Measurements from ENCODE around the gene ZBTB46. TPM values are rescaled to one million over a fixed set of nuclear protein-coding genes. Genes with fewer than 3 reads are reported as not detected.
"Not testable (repeated sequence)": the region's sequence is repeated elsewhere in the genome, so short reads cannot be mapped to it uniquely, and the experiment has no call there.

Gene ZBTB46
- total RNA-seq, 5 donors from 2014 or later (not counting 1 experiment from before 2014, with no cell fraction given), result 0.20 to 0.95 (median 0.30) TPM

- H3K4me1 Mint-ChIP-seq, result peaks cover 22 to 44% (median 38%) of the 10 kb centered on the region in 3 donors
- CTCF ChIA-PET, result interaction anchor here in 1 of 2 donors (0.7 kb wide), 1 partner anchor 9 kb away, joined by 3 read pairs; no protein-coding TSS in a partner anchor
- ATAC-seq (replicated peaks in 1 of 4), result not testable (repeated sequence)
Measured at GRCh38 chr20:63722967-63723622, 108.0 kb downstream of the ZBTB46 start.

DNA sequence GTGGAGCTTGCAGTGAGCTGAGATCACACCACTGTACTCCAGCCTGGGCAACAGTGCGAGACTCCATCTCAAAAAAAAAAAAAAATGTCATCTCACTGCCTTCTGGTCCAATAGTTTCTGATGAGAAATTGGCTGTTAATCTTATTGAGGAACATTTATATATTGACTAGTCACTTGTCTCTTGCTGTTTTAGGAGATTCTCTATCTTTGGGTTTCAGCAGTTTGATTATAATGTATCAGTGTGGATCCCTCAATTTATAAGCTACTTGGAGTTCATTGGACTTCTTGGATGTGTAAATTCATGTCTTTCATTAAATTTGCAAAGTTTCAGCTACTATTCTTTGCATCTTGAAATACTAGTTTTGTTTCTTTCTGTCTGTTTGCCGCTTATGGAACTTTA is 112.1 kb downstream of the ZBTB46 start:
- Histone ChIP-seq H3K4me1 (ENCODE audit: control insufficient read depth in 1 of 2, extremely low read depth in 1 of 2, insufficient read depth in 2 of 2, low read length in 2 of 2) (peaks cover 3 to 19% of the 10 kb centered on the region in 2 experiments), H3K27ac (ENCODE audit: low read length) (no peak overlapping the region), H3K27me3 (replicated peaks in 1 of 2; ENCODE audit: control insufficient read depth in 2 of 2, extremely low read depth in 1 of 2, insufficient read depth in 2 of 2, low read length in 1 of 2) (no peaks in the 10 kb centered on the region), H3K9me3 (no peaks in the 10 kb centered on the region), H3K36me3 (ENCODE audit: control insufficient read depth in 2 of 2, extremely low read depth in 1 of 2, insufficient read depth in 1 of 2, low read length in 1 of 2) (peaks cover 11 to 43% of the 10 kb centered on the region in 2 donors), H3K4me3 (ENCODE audit: control insufficient read depth in 1 of 2, extremely low read depth in 1 of 2, low read length in 1 of 2) (no peak overlapping the region)
- ATAC-seq (replicated peaks in 1 of 4) (no peak), DNase-seq (no peak)
- Mint-ChIP-seq H3K9me3 (peaks cover 0 to 15% (median 8%) of the 10 kb centered on the region in 3 donors), H3K27ac (peak overlapping the region in 1 of 2 donors; percentile 72), H3K36me3 (peaks cover 57% of the 10 kb centered on the region), H3K4me1 (peaks cover 32 to 48% (median 44%) of the 10 kb centered on the region in 3 donors), H3K27me3 (no peaks in the 10 kb centered on the region), H3K4me3 (no peak overlapping the region)
- POLR2A ChIA-PET, result interaction anchor here in 1 of 2 donors (0.7 kb wide), 1 partner anchor 10 kb away, joined by 6 read pairs; no protein-coding TSS in a partner anchor
- 100% methylated on average over 1 of the region's 2 CpGs for WGBS (ENCODE audit: insufficient coverage)
- CTCF ChIA-PET, result interaction anchor here (0.6 to 0.7 kb wide), 2 partner anchors 10 to 66 kb away, joined by 3 to 6 read pairs; no protein-coding TSS in a partner anchor

More at GRCh38 chr20:63722967-63723622, 108.0 kb downstream of the ZBTB46 start:
- Mint-ChIP-seq H3K36me3 (peaks cover 36% of the 10 kb centered on the region), H3K9me3 (peaks cover 0 to 12% (median 11%) of the 10 kb centered on the region in 3 donors)
- Histone ChIP-seq H3K36me3 (ENCODE audit: control insufficient read depth in 2 of 2, extremely low read depth in 1 of 2, insufficient read depth in 1 of 2, low read length in 1 of 2) (peaks cover 0 to 27% of the 10 kb centered on the region in 2 donors), H3K4me1 (ENCODE audit: control insufficient read depth in 1 of 2, extremely low read depth in 1 of 2, insufficient read depth in 2 of 2, low read length in 2 of 2) (peaks cover 9 to 30% of the 10 kb centered on the region in 2 experiments)
- H3K9me3 ChIP-seq; H3K27me3 Mint-ChIP-seq; POLR2A ChIA-PET; H3K27me3 ChIP-seq (replicated peaks in 1 of 2; ENCODE audit: control insufficient read depth in 2 of 2, extremely low read depth in 1 of 2, insufficient read depth in 2 of 2, low read length in 1 of 2); H3K4me3 ChIP-seq (ENCODE audit: control insufficient read depth in 1 of 2, extremely low read depth in 1 of 2, low read length in 1 of 2); H3K27ac ChIP-seq (ENCODE audit: low read length); H3K4me3 Mint-ChIP-seq; H3K27ac Mint-ChIP-seq; DNase-seq: not testable (repeated sequence)
- WGBS (ENCODE audit: insufficient coverage), result 75% methylated on average over 2 of the region's 2 CpGs

GRCh38 chr20:63714858-63715257 is 116.2 kb downstream of the ZBTB46 start:
- POLR2A ChIA-PET, result interaction anchor here in 1 of 2 donors (0.7 kb wide), 1 partner anchor 83 kb away, joined by 3 read pairs; no protein-coding TSS in a partner anchor
- H3K36me3 Mint-ChIP-seq, result peaks cover 66% of the 10 kb centered on the region
- Histone ChIP-seq H3K27ac (ENCODE audit: low read length) (no peak overlapping the region), H3K27me3 (replicated peaks in 1 of 2; ENCODE audit: control insufficient read depth in 2 of 2, extremely low read depth in 1 of 2, insufficient read depth in 2 of 2, low read length in 1 of 2) (no peaks in the 10 kb centered on the region), H3K4me1 (ENCODE audit: control insufficient read depth in 1 of 2, extremely low read depth in 1 of 2, insufficient read depth in 2 of 2, low read length in 2 of 2) (peaks cover 6 to 20% of the 10 kb centered on the region in 2 experiments), H3K4me3 (ENCODE audit: control insufficient read depth in 1 of 2, extremely low read depth in 1 of 2, low read length in 1 of 2) (no peak overlapping the region), H3K9me3 (no peaks in the 10 kb centered on the region), H3K36me3 (ENCODE audit: control insufficient read depth in 2 of 2, extremely low read depth in 1 of 2, insufficient read depth in 1 of 2, low read length in 1 of 2) (peaks cover 17 to 52% of the 10 kb centered on the region in 2 donors)
- CTCF ChIA-PET, result no interaction called here
- WGBS (ENCODE audit: insufficient coverage), result no CpG with 5 or more reads among the region's 5 CpGs
- no peak overlapping the region for H3K27ac Mint-ChIP-seq
- DNase-seq (no peak), ATAC-seq (replicated peaks in 1 of 4) (no peak)
- no peaks in the 10 kb centered on the region for H3K27me3 Mint-ChIP-seq
- H3K4me1 Mint-ChIP-seq, result peaks cover 39 to 55% (median 53%) of the 10 kb centered on the region in 3 donors
- H3K9me3 Mint-ChIP-seq, result peaks cover 0 to 15% (median 8%) of the 10 kb centered on the region in 3 donors
- no peak overlapping the region for H3K4me3 Mint-ChIP-seq

DNA sequence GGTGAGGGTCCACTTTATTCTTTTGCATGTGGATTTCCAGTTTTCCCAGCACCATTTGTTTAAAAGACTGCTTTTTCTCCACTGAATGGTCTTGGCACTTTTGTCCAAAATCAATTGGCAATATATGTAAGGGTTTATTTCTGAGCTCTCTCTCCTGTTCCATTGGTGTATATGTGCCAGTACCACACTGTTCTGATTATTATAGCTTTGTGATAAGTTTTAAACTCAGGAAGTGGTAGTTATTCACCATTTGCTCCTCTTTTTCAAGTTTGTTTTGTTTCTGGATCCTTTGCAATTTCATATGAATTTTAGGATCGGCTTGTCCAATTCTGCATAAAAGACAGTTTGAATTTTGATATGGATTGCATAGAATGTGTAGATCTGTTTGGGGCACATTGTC is 118.9 kb downstream of the ZBTB46 start:
- WGBS (ENCODE audit: insufficient coverage), result no CpG with 5 or more reads among the region's 1 CpG
- H3K4me3 ChIP-seq (ENCODE audit: control insufficient read depth in 1 of 2, extremely low read depth in 1 of 2, low read length in 1 of 2), result no peak overlapping the region
- Mint-ChIP-seq H3K4me1 (peaks cover 44 to 62% (median 57%) of the 10 kb centered on the region in 3 donors), H3K27ac (no peak overlapping the region), H3K27me3 (no peaks in the 10 kb centered on the region), H3K9me3 (peaks cover 0 to 8% (median 2%) of the 10 kb centered on the region in 3 donors), H3K4me3 (peak overlapping the region in 2 of 3 donors; percentile 0 to 48), H3K36me3 (peaks cover 50% of the 10 kb centered on the region)
- ChIA-PET CTCF (interaction anchor here in 1 of 2 donors (0.6 kb wide), 1 partner anchor 136 kb away, joined by 3 read pairs; no protein-coding TSS in a partner anchor), POLR2A (no interaction called here)
- H3K4me1 ChIP-seq (ENCODE audit: control insufficient read depth in 1 of 2, extremely low read depth in 1 of 2, insufficient read depth in 2 of 2, low read length in 2 of 2), result peaks cover 13 to 36% of the 10 kb centered on the region in 2 experiments
- H3K27ac ChIP-seq (ENCODE audit: low read length), result no peak overlapping the region
- no peaks in the 10 kb centered on the region for H3K9me3 ChIP-seq
- peaks cover 17 to 43% of the 10 kb centered on the region in 2 donors for H3K36me3 ChIP-seq (ENCODE audit: control insufficient read depth in 2 of 2, extremely low read depth in 1 of 2, insufficient read depth in 1 of 2, low read length in 1 of 2)
- no peak for ATAC-seq (replicated peaks in 1 of 4)
- no peak for DNase-seq
- no peaks in the 10 kb centered on the region for H3K27me3 ChIP-seq (replicated peaks in 1 of 2; ENCODE audit: control insufficient read depth in 2 of 2, extremely low read depth in 1 of 2, insufficient read depth in 2 of 2, low read length in 1 of 2)

DNA sequence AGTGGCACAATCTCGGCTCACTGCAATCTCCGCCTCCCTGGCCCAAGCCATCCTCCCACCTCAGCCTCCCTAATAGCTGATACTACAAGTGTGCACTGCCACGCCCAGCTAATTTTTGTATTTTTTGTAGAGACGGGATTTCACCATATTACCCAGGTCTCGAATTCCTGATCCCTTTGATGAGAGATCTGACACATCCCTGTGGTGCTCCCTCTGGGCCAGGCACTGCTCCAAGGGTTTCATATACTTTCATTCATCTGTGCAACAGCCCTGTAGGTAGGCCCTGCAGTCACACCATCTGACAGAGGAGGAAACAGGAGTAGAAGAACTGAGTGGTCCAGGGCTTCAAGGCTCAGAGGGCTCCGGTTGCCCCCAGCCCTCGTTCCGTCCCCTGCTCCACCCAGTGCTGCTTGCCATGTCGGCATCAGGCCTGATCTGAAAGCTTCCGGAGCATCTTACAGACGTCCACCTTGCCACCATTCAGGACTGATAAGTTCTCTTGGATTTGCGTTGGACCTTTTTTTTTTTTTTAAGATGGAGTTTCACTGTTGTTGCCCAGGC is 119.9 kb downstream of the ZBTB46 start:
- Mint-ChIP-seq H3K4me1 (peaks cover 48 to 61% (median 59%) of the 10 kb centered on the region in 3 donors), H3K4me3 (peak overlapping the region in 1 of 3 donors; percentile 88), H3K27ac (peak overlapping the region; percentile 31 to 34), H3K27me3 (no peaks in the 10 kb centered on the region), H3K9me3 (peaks cover 0 to 6% (median 2%) of the 10 kb centered on the region in 3 donors), H3K36me3 (peaks cover 47% of the 10 kb centered on the region)
- H3K27me3 ChIP-seq (replicated peaks in 1 of 2; ENCODE audit: control insufficient read depth in 2 of 2, extremely low read depth in 1 of 2, insufficient read depth in 2 of 2, low read length in 1 of 2), result no peaks in the 10 kb centered on the region
- ATAC-seq (replicated peaks in 1 of 4), result no peak
- CTCF ChIA-PET, result no interaction called here
- POLR2A ChIA-PET, result no interaction called here
- peaks cover 17 to 44% of the 10 kb centered on the region in 2 donors for H3K36me3 ChIP-seq (ENCODE audit: control insufficient read depth in 2 of 2, extremely low read depth in 1 of 2, insufficient read depth in 1 of 2, low read length in 1 of 2)
- no peak overlapping the region for H3K27ac ChIP-seq (ENCODE audit: low read length)
- DNase-seq, result no peak
- H3K4me1 ChIP-seq (ENCODE audit: control insufficient read depth in 1 of 2, extremely low read depth in 1 of 2, insufficient read depth in 2 of 2, low read length in 2 of 2), result peaks cover 13 to 47% of the 10 kb centered on the region in 2 experiments
- H3K9me3 ChIP-seq, result no peaks in the 10 kb centered on the region
- WGBS (ENCODE audit: insufficient coverage), result 95% methylated on average over 7 of the region's 12 CpGs
- H3K4me3 ChIP-seq (ENCODE audit: control insufficient read depth in 1 of 2, extremely low read depth in 1 of 2, low read length in 1 of 2), result no peak overlapping the region

- ChIA-PET POLR2A (no interaction called here), CTCF (no interaction called here)
- 91% methylated on average over 7 of the region's 17 CpGs for WGBS (ENCODE audit: insufficient coverage)
- Histone ChIP-seq H3K4me3 (ENCODE audit: control insufficient read depth in 1 of 2, extremely low read depth in 1 of 2, low read length in 1 of 2) (peak overlapping the region; percentile 70 to 82), H3K27ac (ENCODE audit: low read length) (no peak overlapping the region), H3K4me1 (ENCODE audit: control insufficient read depth in 1 of 2, extremely low read depth in 1 of 2, insufficient read depth in 2 of 2, low read length in 2 of 2) (peaks cover 13 to 54% of the 10 kb centered on the region in 2 experiments), H3K36me3 (ENCODE audit: control insufficient read depth in 2 of 2, extremely low read depth in 1 of 2, insufficient read depth in 1 of 2, low read length in 1 of 2) (peaks cover 16 to 53% of the 10 kb centered on the region in 2 donors), H3K27me3 (replicated peaks in 1 of 2; ENCODE audit: control insufficient read depth in 2 of 2, extremely low read depth in 1 of 2, insufficient read depth in 2 of 2, low read length in 1 of 2) (no peaks in the 10 kb centered on the region), H3K9me3 (no peaks in the 10 kb centered on the region)
- DNase-seq, result no peak
- peak overlapping the region in 1 of 2 donors; percentile 66 for H3K27ac Mint-ChIP-seq
- peaks cover 36% of the 10 kb centered on the region for H3K36me3 Mint-ChIP-seq
- no peaks in the 10 kb centered on the region for H3K27me3 Mint-ChIP-seq
- peaks cover 46 to 57% (median 51%) of the 10 kb centered on the region in 3 donors for H3K4me1 Mint-ChIP-seq
- H3K4me3 Mint-ChIP-seq, result peak overlapping the region; percentile 77 to 88 (median 78)
- no peak for ATAC-seq (replicated peaks in 1 of 4)
- H3K9me3 Mint-ChIP-seq, result no peaks in the 10 kb centered on the region
Measured at GRCh38 chr20:63709149-63709527, 121.9 kb downstream of the ZBTB46 start.
